Psoas muscle (tissue), 8 donors: ENCODE results near the gene TBRG1. TPM values are rescaled to one million over a fixed set of nuclear protein-coding genes. Genes with fewer than 3 reads are reported as not detected.
A peak's percentile ranks its signal among the peaks of the same experiment; 100 is the strongest.

Source experiments
- ATAC-seq, 4 donors: fragments of 200-7000 bp; cut with Tn5 transposase; one replicate each; pipeline ENCODE4 v1.9.1; 2020; ENCODE audit warnings: moderate library complexity in 3 of 4, mild to moderate bottlenecking in 2 of 4
- DNase-seq, 2 donors: peaks; one replicate each; pipeline ENCODE4 v3.0.0-alpha.2; 2020
- H3K27ac ChIP-seq: fragments of 200-600 bp; one replicate; pipeline ENCODE4 v1.8.0; 2022
- H3K27me3 ChIP-seq, 3 donors: fragments of 200-600 bp in 1 of 3; one replicate each; pipeline versions ENCODE4 v1.6.1 to v1.8.0; 2013 to 2022; ENCODE audit warnings: low read length in 2 of 3, mild to moderate bottlenecking in 2 of 3, moderate library complexity in 1 of 3; ENCODE audit not compliant: insufficient read depth in 3 of 3
- H3K36me3 ChIP-seq, 2 donors: fragments of 200-600 bp in 1 of 2; one replicate each; pipeline versions ENCODE4 v1.6.1 to v1.8.0; 2013 to 2022; ENCODE audit warnings: low read depth in 1 of 2, mild to moderate bottlenecking in 1 of 2, moderate library complexity in 1 of 2; ENCODE audit not compliant: insufficient read depth in 1 of 2
- H3K4me1 ChIP-seq: fragments of 200-600 bp; one replicate; pipeline ENCODE4 v1.8.0; 2022
- H3K4me3 ChIP-seq: fragments of 200-600 bp; one replicate; pipeline ENCODE4 v1.8.0; 2022; ENCODE audit warnings: mild to moderate bottlenecking
- H3K9me3 ChIP-seq: fragments of 200-600 bp; one replicate; pipeline ENCODE4 v1.8.0; 2022
- CTCF ChIP-seq: fragments of 200-600 bp; IDR thresholded peaks from one replicate; pipeline ENCODE4 v1.8.0; 2022; ENCODE audit warnings: antibody characterized with exemption
- WGBS, 3 donors: extraction: QIAGEN DNeasy Blood & Tissue Kit; methylation state at CpG; one replicate each; pipeline versions ENCODE4 v1.1.6 to v1.1.7; 2013; 5-methylcytosine and 5-hydroxymethylcytosine counted together
- intact Hi-C, 2 donors: fragments of 100-400 bp; cut with DNase I; formaldehyde crosslinking; loops; one replicate each; pipeline versions ENCODE4 v1.11.0 to v1.14.2; 2022
- long read RNA-seq, 2 donors: library from polyadenylated mRNA; unstranded; transcript quantifications; one replicate each; pipeline ENCODE4 v2.0.0, GENCODE V29; 2021
- polyA plus RNA-seq, 3 donors: library from polyadenylated mRNA; stranded (reverse); fragments of 200-250 nt; gene quantifications; one replicate each; pipeline ENCODE4 v1.2.3, GENCODE V29; 2013
- total RNA-seq, 4 donors: library from RNA; stranded (reverse); fragmentation: NEBNext Ultra II Directional in 2 of 4; extraction: Animal tissue kit (Norgen Biotek cat#: 25700) in 2 of 4; gene quantifications; one replicate each; pipeline versions ENCODE4 v1.2.1 to v1.2.4, GENCODE V29; 2021 to 2023
- donor health status: healthy with polysubstance abuse.
- donor health status: DM: no; HTN: no; CAD: no; lungs with moderate emphysema.
- donor health status: Bipolar disorder and iron deficiency.
- donor health status: healthy.
- donor health status: DM: yes; HTN: yes; CAD: no.
- donor health status: DM: no; HTN: no; CAD: no.
- donor health status: DM: no; HTN: no; CAD: no.
- donor health status: DM: yes; HTN: yes; CAD: no.

TBRG1 gene
- total RNA-seq (10 to 100 TPM; 24.2 to 32.3 (median 27.4) TPM), polyA plus RNA-seq (10 to 100 TPM; 29.4 to 99.3 (median 45.7) TPM)
- long read RNA-seq, donor 1, full-length matches to known transcripts, result 10 of 14 reads
- long read RNA-seq, donor 1, partial matches to known transcripts, result 1 of 14 reads
- long read RNA-seq, donor 1, other reads (novel, unspliced or antisense), result 3 of 14 reads
- long read RNA-seq, donor 2, full-length matches to known transcripts, result 33 of 54 reads
- long read RNA-seq, donor 2, partial matches to known transcripts, result 11 of 54 reads
- long read RNA-seq, donor 2, other reads (novel, unspliced or antisense), result 10 of 54 reads

GRCh38 chr11:124622531-124623451 is at the start of gene TBRG1:
TBRG1 (plus strand) TSS chr11:124622864; CDS start chr11:124623084, 220 bp downstream.
- intact Hi-C loops, result no loop called here
- peaks cover 25% of the 10 kb centered on the region for H3K4me1 ChIP-seq
- no peak for TF ChIP-seq CTCF
- peak within 1 kb of the TSS; percentile 99 for H3K4me3 ChIP-seq
- 0 to 1% (median 0%) methylated on average over 52 to 57 of the region's 57 CpGs for WGBS, 3 donors
- no peaks in the 10 kb centered on the region for H3K9me3 ChIP-seq
- H3K36me3 ChIP-seq, result peaks cover 16 to 30% of the 10 kb centered on the region in 2 donors
- H3K27ac ChIP-seq, result peak within 1 kb of the TSS; percentile 96
- no peaks in the 10 kb centered on the region for H3K27me3 ChIP-seq
- DNase-seq (peak; percentile 86 to 93), ATAC-seq (peak; percentile 97 to 99 (median 98))

DNA sequence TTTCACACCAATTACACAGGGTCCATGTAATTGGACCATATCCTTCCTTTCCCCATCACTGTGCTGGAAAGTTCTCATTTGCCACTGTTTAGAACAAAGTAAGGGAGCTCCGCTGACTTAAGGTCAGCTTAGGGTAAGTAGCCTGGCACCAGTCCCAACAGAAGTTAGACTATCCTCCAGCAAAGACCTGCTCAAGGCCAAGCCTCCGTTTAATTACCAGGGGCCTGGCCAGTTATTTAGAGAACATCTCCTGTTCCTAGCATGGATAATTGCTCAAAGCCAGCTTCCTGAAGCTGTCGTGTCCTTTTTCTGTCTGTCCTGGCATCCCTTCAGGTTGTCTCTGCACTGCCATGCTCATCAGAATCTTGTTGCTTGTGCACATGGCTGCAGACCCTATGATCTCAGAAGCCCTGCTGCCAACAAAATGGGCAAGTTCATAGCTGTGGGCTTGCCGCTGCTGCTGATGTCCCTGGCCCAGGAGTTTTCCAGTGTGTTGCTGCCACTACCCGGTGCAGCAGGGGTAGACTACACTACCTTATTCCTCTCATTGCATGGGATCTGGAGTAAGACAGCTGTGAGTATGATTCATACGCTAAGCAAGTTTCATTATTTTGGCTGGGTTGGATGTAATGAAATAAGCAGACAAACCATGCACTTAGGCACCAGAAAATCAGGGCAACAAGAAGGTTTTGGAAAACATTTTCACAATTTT is 44.8 kb upstream of the TBRG1 start:
- intact Hi-C loops, result no loop called here
- no peak for TF ChIP-seq CTCF
- ATAC-seq (peak in 3 of 4 donors; percentile 30 to 40 (median 33)), DNase-seq (no peak)
- no peaks in the 10 kb centered on the region for H3K9me3 ChIP-seq
- no peaks in the 10 kb centered on the region for H3K4me1 ChIP-seq
- no peaks in the 10 kb centered on the region for H3K27me3 ChIP-seq
- 21 to 27% (median 24%) methylated on average over 6 of the region's 6 CpGs for WGBS, 3 donors
- no peaks in the 10 kb centered on the region for H3K36me3 ChIP-seq
- H3K4me3 ChIP-seq, result no peak overlapping the region
- H3K27ac ChIP-seq, result no peak overlapping the region

GRCh38 chr11:124578761-124579160 is 43.9 kb upstream of the TBRG1 start:
- WGBS, 3 donors, result 58 to 65% (median 61%) methylated on average over 4 of the region's 4 CpGs
- ATAC-seq (no peak), DNase-seq (no peak)
- no peaks in the 10 kb centered on the region for H3K9me3 ChIP-seq
- H3K27me3 ChIP-seq, result no peaks in the 10 kb centered on the region
- no peaks in the 10 kb centered on the region for H3K36me3 ChIP-seq
- H3K4me3 ChIP-seq, result no peak overlapping the region
- intact Hi-C loops, result no loop called here
- H3K4me1 ChIP-seq, result no peaks in the 10 kb centered on the region
- no peak for TF ChIP-seq CTCF
- no peak overlapping the region for H3K27ac ChIP-seq

DNA sequence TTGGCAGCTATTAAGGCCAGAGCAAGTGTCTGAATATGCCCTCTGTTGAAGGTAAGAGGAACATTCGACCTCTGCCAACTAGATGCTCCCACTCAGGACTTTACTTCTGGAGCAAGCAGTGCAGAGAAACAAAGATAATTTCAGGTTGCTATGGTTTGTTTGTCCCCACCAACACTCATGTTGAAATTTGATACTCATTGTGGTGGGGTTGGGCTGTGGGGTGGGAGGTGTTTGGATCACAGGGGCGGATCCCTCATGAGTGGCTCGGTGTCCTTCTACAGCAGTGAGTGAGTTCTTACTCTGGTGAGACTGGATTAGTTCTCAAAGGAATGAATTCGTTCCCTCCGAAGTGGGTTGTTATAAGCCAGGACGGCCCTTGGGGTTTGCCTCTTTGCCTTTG is 40.8 kb upstream of the TBRG1 start:
- Histone ChIP-seq H3K36me3 (no peaks in the 10 kb centered on the region), H3K9me3 (no peaks in the 10 kb centered on the region), H3K27ac (no peak overlapping the region), H3K27me3 (no peaks in the 10 kb centered on the region), H3K4me3 (no peak overlapping the region), H3K4me1 (no peaks in the 10 kb centered on the region)
- DNase-seq, result no peak
- no peak for TF ChIP-seq CTCF
- no peak for ATAC-seq
- WGBS, 3 donors, result 75 to 88% (median 87%) methylated on average over 5 to 6 of the region's 6 CpGs
- intact Hi-C loops, result loop anchor here (5.0 to 10.0 kb wide), 2 partner anchors 165 to 507 kb away; no protein-coding TSS in a partner anchor
